Gastroesophageal sphincter (tissue), 4 donors: ENCODE measurements around the gene VPS45. TPM values are rescaled to one million over a fixed set of nuclear protein-coding genes. Genes with fewer than 3 reads are reported as not detected.

ENCODE experiments used
- ATAC-seq: fragments of 150-250 bp; one replicate; pipeline ENCODE4 v1.9.1; 2016; ENCODE audit warnings: mild to moderate bottlenecking, moderate library complexity
- H3K27ac ChIP-seq, 4 donors: fragments of 200-600 bp; sonication (generic) in 3 of 4; 1 replicate in 3 of 4; 2 replicates in 1 of 4; pipeline ENCODE4 v1.5.1; 2016 to 2019
- H3K27me3 ChIP-seq: fragments of 200-600 bp; sonication (generic); one replicate; pipeline ENCODE4 v1.5.1; 2019
- H3K36me3 ChIP-seq, 2 donors: fragments of 200-600 bp; sonication (generic); one replicate each; pipeline ENCODE4 v1.5.1; 2019; ENCODE audit warnings: control low read depth in 1 of 2
- H3K4me1 ChIP-seq, 3 donors: fragments of 200-600 bp; sonication (generic); 1 replicate in 2 of 3; 2 replicates in 1 of 3; pipeline ENCODE4 v1.5.1; 2016 to 2019; ENCODE audit warnings: control low read depth in 2 of 3
- H3K4me3 ChIP-seq, 2 donors: fragments of 200-600 bp; sonication (generic); one replicate each; pipeline ENCODE4 v1.5.1; 2019; ENCODE audit warnings: mild to moderate bottlenecking in 1 of 2, moderate library complexity in 1 of 2
- H3K9me3 ChIP-seq, 3 donors: fragments of 200-600 bp; sonication (generic); one replicate each; pipeline ENCODE4 v1.5.1; 2017 to 2019; ENCODE audit warnings: control low read depth in 2 of 3
- CTCF ChIP-seq, 4 experiments: fragments of 200-600 bp in 2 of 4; fragments of 450-650 bp in 2 of 4; sonication (generic) in 1 of 4; IDR thresholded peaks; one replicate each; pipeline ENCODE4 v1.5.1; 2017 to 2019; ENCODE audit warnings: antibody characterized with exemption in 4 of 4, mild to moderate bottlenecking in 2 of 4, moderate library complexity in 2 of 4
- EP300 ChIP-seq: sonication (generic); formaldehyde crosslinking; IDR thresholded peaks from one replicate; pipeline ENCODE4 v1.6.1; 2017; ENCODE audit warnings: antibody characterized with exemption, mild to moderate bottlenecking
- POLR2A ChIP-seq, 2 donors: fragments of 450-650 bp; IDR thresholded peaks; one replicate each; pipeline ENCODE4 v1.6.1; 2017; ENCODE audit warnings: antibody characterized with exemption in 2 of 2, mild to moderate bottlenecking in 2 of 2, moderate library complexity in 1 of 2
- POLR2AphosphoS5 ChIP-seq: sonication (generic); formaldehyde crosslinking; IDR thresholded peaks from one replicate; pipeline ENCODE4 v1.6.1; 2017; ENCODE audit warnings: antibody characterized with exemption
- WGBS, 2 donors: methylation state at CpG; one replicate each; pipeline ENCODE4 v1.1.5; 2018; ENCODE audit warnings: low coverage in 1 of 2; 5-methylcytosine and 5-hydroxymethylcytosine counted together
- total RNA-seq, 4 donors: library from RNA; depleted of rRNA; stranded (reverse); fragments of >200 nt; gene quantifications; one replicate each; pipeline ENCODE4 v1.1.0, GENCODE V29; 2016

Gene VPS45
- total RNA-seq, 4 donors from 2014 or later, result 44.7 to 75.8 (median 50.4) TPM

- no peak overlapping the region for H3K4me3 ChIP-seq
- peaks cover 0 to 23% of the 10 kb centered on the region in 2 donors for H3K36me3 ChIP-seq
- ATAC-seq, result no peak
- H3K27me3 ChIP-seq, result no peaks in the 10 kb centered on the region
- H3K4me1 ChIP-seq, result peaks cover 0 to 16% (median 0%) of the 10 kb centered on the region in 3 donors
- no peak for TF ChIP-seq CTCF (IDR thresholded peaks at IDR 0.05)
- TF ChIP-seq EP300, result no peak
- no peak for TF ChIP-seq POLR2AphosphoS5
- TF ChIP-seq POLR2A (IDR thresholded peaks at IDR 0.05), result no peak
- no peak overlapping the region for H3K27ac ChIP-seq
- WGBS, 2 donors, result 100% methylated on average over 1 of the region's 1 CpG
- peaks cover 0 to 5% (median 0%) of the 10 kb centered on the region in 3 donors for H3K9me3 ChIP-seq
Measured at GRCh38 chr1:150115121-150115520, 47.5 kb downstream of the VPS45 start.

DNA sequence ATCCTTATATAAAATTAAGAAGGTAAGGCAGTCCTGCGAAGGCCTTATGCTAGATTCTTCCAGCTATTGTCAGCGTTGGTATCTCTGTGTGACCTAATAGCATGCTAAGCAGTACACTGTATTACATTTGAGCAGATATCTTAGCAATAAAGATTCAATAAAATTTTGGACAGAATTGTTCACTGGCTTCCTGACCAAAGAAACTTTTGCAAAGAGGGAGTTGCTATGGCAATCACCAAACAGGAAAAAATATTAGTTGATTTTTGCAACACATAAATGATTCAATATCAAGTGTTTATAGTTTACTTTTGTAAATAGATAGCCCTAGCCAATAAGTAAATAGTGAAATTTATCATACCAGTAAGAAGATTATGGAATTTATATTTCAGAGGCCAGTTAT is 51.1 kb downstream of the VPS45 start:
- no peaks in the 10 kb centered on the region for H3K4me1 ChIP-seq
- TF ChIP-seq CTCF (IDR thresholded peaks at IDR 0.05) (no peak), POLR2AphosphoS5 (no peak), EP300 (no peak), POLR2A (IDR thresholded peaks at IDR 0.05) (no peak)
- H3K27ac ChIP-seq, result no peak overlapping the region
- no peak for ATAC-seq
- 82 to 87% methylated on average over 2 of the region's 2 CpGs for WGBS, 2 donors
- no peaks in the 10 kb centered on the region for H3K27me3 ChIP-seq
- H3K9me3 ChIP-seq, result peaks cover 0 to 5% (median 0%) of the 10 kb centered on the region in 3 donors
- peaks cover 0 to 30% of the 10 kb centered on the region in 2 donors for H3K36me3 ChIP-seq
- no peak overlapping the region for H3K4me3 ChIP-seq

GRCh38 chr1:150121236-150121862 is 53.8 kb downstream of the VPS45 start:
- Histone ChIP-seq H3K9me3 (no peaks in the 10 kb centered on the region), H3K4me1 (no peaks in the 10 kb centered on the region), H3K27me3 (no peaks in the 10 kb centered on the region), H3K36me3 (peaks cover 0 to 19% of the 10 kb centered on the region in 2 donors), H3K4me3 (no peak overlapping the region), H3K27ac (no peak overlapping the region)
- no peak for ATAC-seq
- 23 to 43% methylated on average over 1 of the region's 1 CpG for WGBS, 2 donors
- TF ChIP-seq POLR2A (IDR thresholded peaks at IDR 0.05) (no peak), EP300 (no peak), POLR2AphosphoS5 (no peak), CTCF (IDR thresholded peaks at IDR 0.05) (no peak)

- H3K4me3 ChIP-seq, result no peak overlapping the region
- H3K36me3 ChIP-seq, result peaks cover 0 to 12% of the 10 kb centered on the region in 2 donors
- TF ChIP-seq CTCF (IDR thresholded peaks at IDR 0.05), result no peak
- TF ChIP-seq POLR2A (IDR thresholded peaks at IDR 0.05), result no peak
- no peak for TF ChIP-seq POLR2AphosphoS5
- no peak for TF ChIP-seq EP300
- H3K27me3 ChIP-seq, result no peaks in the 10 kb centered on the region
- H3K4me1 ChIP-seq, result peaks cover 0 to 5% (median 0%) of the 10 kb centered on the region in 3 donors
- no peak overlapping the region for H3K27ac ChIP-seq
- H3K9me3 ChIP-seq, result no peaks in the 10 kb centered on the region
- 77 to 85% methylated on average over 2 of the region's 2 CpGs for WGBS, 2 donors
- no peak for ATAC-seq
Measured at GRCh38 chr1:150126811-150127210, 59.2 kb downstream of the VPS45 start.

GRCh38 chr1:150127464-150127863 is 59.9 kb downstream of the VPS45 start:
- Histone ChIP-seq H3K4me3 (no peak overlapping the region), H3K4me1 (peaks cover 0 to 5% (median 0%) of the 10 kb centered on the region in 3 donors), H3K36me3 (peaks cover 0 to 6% of the 10 kb centered on the region in 2 donors), H3K9me3 (no peaks in the 10 kb centered on the region), H3K27me3 (no peaks in the 10 kb centered on the region), H3K27ac (no peak overlapping the region)
- TF ChIP-seq CTCF (IDR thresholded peaks at IDR 0.05) (no peak), EP300 (no peak), POLR2AphosphoS5 (no peak), POLR2A (IDR thresholded peaks at IDR 0.05) (no peak)
- ATAC-seq, result no peak
